Activated CD8-positive, alpha-beta memory T cell treated with anti-CD3 and anti-CD28 coated beads for 1 hour (primary cell): ENCODE data around the gene PCDHGC3.
"Not testable (repeated sequence)": the region's sequence is repeated elsewhere in the genome, so short reads cannot be mapped to it uniquely, and the experiment has no call there.

Source experiments
- DNase-seq, 2 donors: peaks; one replicate each; pipeline ENCODE4 v3.0.0-alpha.2; 2020; ENCODE audit warnings: low read depth in 1 of 2; ENCODE audit errors: extremely low read depth in 1 of 2

PCDHGC3 gene

GRCh38 chr5:141475625-141476131 is at the start of gene PCDHGC3:
TSS of gene PCDHGC3 (plus strand) at chr5:141475966. CDS start at chr5:141476117, 151 bp downstream.
- DNase-seq = no peak

- DNase-seq = no peak
Measured at GRCh38 chr5:141427783-141428426, 47.9 kb upstream of the PCDHGC3 start.

GRCh38 chr5:141430332-141431113 is 45.2 kb upstream of the PCDHGC3 start, which contains the start of gene PCDHGA12:
TSS of gene PCDHGA12 (plus strand) at chr5:141430507. CDS start at chr5:141430760, 253 bp downstream.
- no peak for DNase-seq

- DNase-seq = no peak
Measured at GRCh38 chr5:141431286-141431685, 44.5 kb upstream of the PCDHGC3 start.

- not testable (repeated sequence) for DNase-seq
Measured at GRCh38 chr5:141432308-141432707, 43.5 kb upstream of the PCDHGC3 start.

- DNase-seq = not testable (repeated sequence)
Measured at GRCh38 chr5:141432726-141433125, 43.0 kb upstream of the PCDHGC3 start.

GRCh38 chr5:141434006-141434405 is 41.8 kb upstream of the PCDHGC3 start:
- DNase-seq = no peak

GRCh38 chr5:141437221-141437620 is 38.5 kb upstream of the PCDHGC3 start:
- no peak for DNase-seq

- DNase-seq = no peak
Measured at GRCh38 chr5:141439411-141440141, 36.2 kb upstream of the PCDHGC3 start.

- DNase-seq = no peak
Measured at GRCh38 chr5:141440341-141440740, 35.4 kb upstream of the PCDHGC3 start.

GRCh38 chr5:141441571-141442170 is 34.1 kb upstream of the PCDHGC3 start:
- DNase-seq = no peak

GRCh38 chr5:141465351-141465750 is 10.4 kb upstream of the PCDHGC3 start:
- DNase-seq = no peak

- DNase-seq = no peak
Measured at GRCh38 chr5:141476132-141476911, 556 bp downstream of the PCDHGC3 start.

- DNase-seq = no peak
Measured at GRCh38 chr5:141477044-141477575, 1.3 kb downstream of the PCDHGC3 start.

- DNase-seq = no peak
Measured at GRCh38 chr5:141477815-141478214, 2.0 kb downstream of the PCDHGC3 start.

GRCh38 chr5:141478321-141478945 is 2.7 kb downstream of the PCDHGC3 start:
- DNase-seq = no peak

- no peak for DNase-seq
Measured at GRCh38 chr5:141479776-141480175, 4.0 kb downstream of the PCDHGC3 start.

GRCh38 chr5:141483902-141484301 is 8.1 kb downstream of the PCDHGC3 start:
- DNase-seq = no peak

- DNase-seq = no peak
Measured at GRCh38 chr5:141484310-141484640, 8.5 kb downstream of the PCDHGC3 start.
